DMS 273 (cell line): Measurements from ENCODE around the gene SPTBN2.
"Not testable (repeated sequence)": the region's sequence is repeated elsewhere in the genome, so short reads cannot be mapped to it uniquely, and the experiment has no call there.

ENCODE experiments used
- DNase-seq: peaks from one replicate; lab custom pipeline; 2025; ENCODE audit not compliant: unreplicated experiment; lab: John Stamatoyannopoulos, UW

SPTBN2 gene

DNA sequence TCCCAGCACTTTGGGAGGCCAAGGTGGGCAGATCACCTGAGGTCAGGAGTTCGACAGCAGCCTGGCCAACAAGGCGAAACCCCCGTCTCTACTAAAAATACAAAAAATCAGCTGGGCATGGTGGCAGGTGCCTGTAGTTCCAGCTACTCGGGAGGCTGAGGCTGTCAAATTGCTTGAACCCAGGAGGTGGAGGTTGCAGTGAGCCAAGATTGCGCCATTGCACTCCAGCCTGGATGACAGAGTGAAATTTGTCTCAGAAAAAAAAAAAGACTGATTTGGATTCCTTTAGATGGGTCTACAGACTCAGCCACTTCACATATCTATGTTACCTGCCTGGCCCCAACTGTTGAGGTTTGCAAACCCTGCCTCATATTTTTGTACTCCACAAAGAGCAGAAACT is 4.8 kb downstream of the SPTBN2 start:
- not testable (repeated sequence) for DNase-seq

DNA sequence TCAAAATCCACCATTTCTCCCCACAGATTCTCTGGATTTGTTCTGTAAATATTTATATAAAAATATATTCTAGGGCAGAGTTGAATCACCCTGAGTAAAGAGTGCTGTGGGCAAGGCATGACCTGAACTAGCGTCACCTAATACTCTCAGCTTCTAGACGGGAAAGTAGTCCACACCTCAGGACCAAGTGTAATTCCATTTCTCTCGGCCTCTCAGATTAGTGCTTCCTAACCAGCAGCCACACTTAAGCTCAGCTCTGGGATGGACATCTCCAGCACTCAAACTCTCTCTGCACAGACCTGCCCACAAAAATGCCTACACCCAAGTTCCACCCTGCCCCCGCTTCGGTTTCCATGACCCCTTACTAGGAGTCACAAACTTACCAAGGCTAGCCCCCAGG is 5.3 kb downstream of the SPTBN2 start:
- DNase-seq: no peak

DNA sequence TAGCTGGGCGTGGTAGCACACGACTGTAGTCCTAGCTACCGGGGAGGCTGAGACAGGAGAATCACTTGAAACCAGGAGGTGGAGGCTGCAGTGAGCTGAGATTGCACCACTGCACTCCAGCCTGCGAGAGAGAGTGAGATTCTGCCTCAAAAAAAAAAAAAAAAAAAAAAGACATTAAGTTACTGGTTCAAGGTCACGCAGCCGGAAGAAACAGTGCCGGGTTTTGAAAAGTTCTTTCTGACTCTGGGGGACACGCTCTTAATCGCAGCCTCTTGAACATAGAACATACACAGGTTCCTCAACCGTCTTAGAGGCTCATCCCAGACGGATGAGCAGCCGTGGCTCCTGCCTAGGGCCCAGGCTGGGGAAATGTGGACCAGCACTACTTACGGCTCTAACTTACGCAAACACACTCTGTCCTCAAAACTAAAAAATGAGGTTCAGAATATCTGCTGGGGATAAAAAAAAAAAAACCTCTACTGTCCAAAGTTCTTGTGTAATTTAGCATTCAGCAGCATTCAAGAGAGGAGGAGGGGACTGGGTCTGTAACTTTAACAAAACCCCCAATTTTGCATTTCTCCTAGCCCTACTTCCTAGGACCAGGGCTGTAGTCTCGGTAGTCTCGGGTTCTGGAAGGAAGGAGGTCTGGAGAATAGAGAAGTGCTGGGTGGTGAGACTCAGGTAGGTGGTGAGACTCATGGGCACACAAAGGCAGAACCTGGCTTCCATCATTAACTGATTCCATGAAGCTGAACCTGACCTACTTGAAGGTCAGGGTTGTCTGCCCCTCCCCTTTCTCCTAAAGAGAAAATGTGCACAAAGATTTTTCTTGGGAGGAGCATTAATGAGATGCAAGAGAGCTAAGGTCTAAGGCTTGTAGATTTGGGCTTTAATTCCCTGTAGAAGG is 6.0 kb downstream of the SPTBN2 start:
- DNase-seq: no peak

DNA sequence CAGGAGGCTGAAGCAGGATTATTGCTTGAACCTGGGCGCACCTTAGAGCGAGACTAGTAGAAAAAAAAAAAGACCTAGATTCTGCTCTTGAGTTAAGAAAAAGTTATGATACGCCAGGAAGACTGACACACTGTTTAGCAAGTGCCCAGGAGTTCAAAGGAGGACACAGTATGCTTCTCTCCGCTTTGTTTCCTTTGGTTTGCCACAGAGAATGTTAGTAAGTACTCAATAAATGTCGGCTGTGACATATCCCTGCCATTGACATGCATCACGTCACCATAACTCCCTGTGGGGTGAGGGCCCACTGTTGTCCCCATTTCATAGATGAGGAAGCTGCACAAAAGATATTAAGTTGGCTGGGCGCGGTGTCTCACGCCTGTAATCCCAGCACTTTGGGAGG is 7.1 kb downstream of the SPTBN2 start:
- DNase-seq: no peak

DNA sequence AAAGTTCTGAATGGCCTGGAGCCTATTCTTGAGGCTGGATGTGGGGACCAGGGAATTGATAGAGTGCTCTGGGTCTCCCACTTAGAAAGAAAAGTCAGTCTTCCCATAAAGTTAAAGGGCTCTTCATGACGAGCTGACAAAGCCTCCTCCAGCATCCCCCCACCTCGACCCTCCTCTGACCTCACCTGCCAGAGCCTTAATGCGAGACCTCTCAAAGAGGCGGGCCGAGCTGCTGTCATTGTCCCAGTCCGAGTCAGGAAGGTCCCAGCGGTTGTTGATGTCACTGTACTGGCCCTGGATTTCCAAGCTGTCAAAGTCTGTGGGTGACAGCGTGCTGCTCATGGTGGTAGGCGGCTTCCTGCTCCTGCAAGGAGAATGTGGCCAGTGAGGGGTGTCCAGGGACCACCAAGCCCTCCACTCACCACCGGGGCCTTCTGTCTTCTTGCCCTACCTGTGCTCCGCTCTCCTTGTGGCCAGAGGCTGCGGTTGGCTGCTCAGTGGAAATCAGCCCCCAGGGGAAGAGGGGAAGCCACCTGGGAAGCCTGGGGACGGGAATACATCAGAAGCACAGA is 8.0 kb downstream of the SPTBN2 start:
- no peak for DNase-seq

DNA sequence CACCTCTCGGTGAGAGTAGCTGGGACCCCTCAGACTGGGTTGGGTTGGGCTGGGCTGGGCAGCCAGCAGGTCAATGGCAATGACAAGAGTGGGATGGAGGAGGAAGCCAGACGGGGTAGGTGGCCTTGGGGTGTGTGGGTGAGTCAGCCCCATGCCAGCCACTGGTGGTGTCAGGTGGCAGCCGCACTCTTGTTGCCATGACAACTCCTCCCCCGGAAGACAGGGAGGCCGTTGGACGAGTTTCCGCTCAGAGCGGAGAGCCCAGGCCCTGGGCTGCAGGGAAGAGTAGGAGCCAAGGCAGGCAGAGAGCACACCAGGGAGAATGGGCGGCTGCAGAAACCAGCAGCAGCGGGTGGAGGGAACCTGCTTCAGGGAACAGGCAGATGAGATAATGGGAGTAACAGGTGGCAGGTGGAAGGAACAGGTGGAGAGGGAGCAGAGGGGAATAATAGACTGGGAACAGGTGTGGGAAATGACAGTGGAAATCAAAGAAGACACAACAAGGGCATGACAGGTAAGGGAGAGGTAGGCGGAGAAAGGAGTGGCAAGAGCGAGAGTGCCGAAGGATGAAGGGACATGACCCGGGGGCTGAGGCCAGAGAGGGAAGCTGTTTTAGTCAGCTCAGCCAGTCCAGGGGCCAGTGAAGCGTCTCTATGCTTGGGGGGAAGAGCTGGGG is 8.7 kb downstream of the SPTBN2 start:
- DNase-seq: peak; percentile 79

DNA sequence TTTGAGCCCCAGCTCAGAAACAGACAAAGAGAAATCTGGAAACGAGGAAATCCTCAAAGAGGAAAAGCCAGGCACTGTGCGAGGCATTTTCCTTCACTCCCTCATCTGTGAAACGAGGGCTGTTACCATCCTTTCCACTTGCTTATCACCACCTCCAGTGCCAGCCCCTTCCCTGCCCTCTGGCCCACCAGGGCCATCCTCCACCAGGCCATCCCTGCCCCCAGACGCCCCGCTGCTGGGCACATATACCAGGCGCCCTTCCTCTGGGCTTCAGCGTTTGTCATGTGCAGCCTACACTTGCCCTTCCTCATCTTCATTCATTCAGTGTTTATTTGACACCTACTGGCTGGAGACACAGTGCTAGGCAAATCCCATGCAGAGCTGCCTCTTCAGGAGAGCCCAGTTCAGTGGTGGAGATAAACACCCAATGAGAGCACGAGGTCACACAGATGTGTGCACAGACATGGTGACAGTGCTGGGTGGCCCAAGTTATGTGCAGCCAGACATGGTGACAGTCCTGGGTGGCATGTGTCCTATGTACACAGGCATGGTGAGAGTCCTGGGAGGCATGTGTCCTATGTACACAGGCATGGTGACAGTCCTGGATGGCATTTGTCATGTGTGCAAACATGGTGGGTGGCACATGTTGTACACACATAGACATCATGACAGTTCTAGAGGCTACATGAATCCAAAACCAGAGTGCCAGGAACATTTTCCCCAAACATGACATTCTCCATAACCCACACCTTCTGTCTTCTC is 9.7 kb downstream of the SPTBN2 start:
- DNase-seq: no peak

DNA sequence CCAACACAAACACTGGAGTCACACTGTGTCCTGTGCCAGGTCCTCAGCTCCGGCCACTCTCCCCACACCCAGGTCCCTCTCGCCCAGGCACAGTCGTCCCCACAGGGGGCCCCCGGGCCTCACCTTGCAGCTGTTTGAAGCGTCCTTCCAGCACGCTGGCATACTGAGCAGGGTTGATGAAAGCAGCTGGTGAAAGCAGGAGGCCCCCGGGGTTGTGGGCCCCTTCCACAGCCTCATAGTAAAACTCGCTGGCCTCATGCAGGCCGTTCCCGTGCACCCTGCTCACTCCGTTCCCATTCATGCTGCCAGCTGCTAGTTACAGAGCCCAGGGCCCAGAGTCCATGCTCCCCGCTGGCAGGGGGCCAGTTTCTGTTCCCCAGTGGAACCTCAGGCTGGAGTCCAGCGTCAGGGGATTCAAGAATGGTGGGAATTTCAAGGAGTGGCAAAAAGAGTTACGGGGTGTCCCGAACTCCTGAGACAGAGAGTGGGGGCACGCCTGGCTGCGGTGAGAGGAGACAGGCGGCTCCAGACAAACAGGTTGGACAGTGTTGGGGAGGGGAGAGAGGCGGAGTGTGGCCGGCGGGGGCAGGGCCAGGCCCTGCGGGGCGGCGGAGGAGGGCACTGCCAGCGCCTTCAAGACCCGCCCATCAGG is 10.6 kb downstream of the SPTBN2 start:
- no peak for DNase-seq

DNA sequence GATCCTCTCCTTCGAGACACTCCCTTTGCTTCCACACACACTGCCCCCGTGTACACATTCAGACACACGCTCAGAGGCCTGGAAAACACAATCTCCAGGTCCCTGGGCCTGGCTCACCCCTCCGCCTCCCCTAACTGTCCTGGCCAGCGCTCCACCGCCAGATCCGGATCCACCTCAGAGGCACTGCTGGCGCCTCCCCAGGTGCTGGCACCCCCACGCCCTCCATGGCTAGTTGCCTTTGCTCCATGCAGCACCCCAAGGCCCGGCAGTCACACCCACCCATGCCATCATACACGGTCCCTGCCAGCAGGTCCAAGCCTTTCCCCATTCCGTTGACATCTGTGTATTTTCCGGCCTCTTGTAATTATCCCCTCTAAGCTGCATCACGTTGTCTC is 11.1 kb downstream of the SPTBN2 start:
- no peak for DNase-seq

DNA sequence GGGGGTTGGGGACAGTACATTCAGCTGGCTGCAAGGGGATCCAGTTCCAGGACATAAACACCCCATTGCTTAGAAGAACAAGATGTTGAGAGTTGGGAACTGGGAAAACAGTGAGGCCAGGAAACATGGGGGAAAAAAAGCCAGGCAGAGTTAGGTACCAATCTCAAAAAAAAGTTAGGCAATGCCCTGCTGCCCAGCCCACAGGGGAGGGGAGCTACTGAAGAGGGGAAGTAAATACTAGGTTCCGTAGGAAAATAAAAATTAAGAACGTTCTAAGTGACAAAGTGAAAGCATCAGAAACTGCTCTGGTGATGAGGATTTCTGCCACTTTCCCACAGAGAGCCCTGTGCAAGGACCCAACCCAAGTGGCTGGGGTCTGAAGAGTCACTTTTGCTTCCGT is 12.0 kb downstream of the SPTBN2 start:
- no peak for DNase-seq

DNA sequence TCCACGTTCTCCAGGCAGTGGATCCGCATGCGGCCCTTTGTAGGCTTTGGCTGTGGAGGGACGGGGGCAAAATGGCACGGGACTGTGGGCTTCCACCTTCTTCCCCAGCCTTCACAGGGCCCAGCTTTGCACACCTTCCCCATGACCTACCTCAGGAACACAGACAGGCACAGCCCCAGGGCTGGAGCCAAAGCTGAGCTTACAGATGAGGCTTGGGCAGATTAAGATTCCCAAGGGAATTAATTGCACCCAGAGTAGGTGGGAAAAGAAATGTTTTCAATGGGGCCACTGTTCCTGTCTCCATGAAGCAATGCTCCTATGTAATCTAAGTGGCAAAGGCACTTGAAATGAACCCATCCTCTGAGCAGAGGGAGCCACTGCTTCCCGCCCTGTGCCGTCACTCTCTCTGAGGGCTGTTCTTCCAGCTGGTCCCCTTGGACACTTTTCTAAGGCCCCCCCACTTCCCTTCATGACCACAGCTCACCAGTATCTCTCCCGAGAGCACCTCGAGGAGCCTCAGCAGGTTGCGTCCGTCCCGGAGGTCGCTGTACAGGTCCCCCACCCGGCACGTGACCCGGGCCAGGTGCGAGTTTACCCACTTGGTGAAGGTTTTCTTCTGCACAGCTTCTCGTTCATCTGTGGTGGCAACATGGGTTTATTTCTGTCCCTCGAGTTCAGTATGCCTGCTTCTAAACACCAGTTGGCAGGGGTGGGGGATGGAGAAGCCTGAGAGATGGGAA is 13.5 kb downstream of the SPTBN2 start:
- no peak for DNase-seq

DNA sequence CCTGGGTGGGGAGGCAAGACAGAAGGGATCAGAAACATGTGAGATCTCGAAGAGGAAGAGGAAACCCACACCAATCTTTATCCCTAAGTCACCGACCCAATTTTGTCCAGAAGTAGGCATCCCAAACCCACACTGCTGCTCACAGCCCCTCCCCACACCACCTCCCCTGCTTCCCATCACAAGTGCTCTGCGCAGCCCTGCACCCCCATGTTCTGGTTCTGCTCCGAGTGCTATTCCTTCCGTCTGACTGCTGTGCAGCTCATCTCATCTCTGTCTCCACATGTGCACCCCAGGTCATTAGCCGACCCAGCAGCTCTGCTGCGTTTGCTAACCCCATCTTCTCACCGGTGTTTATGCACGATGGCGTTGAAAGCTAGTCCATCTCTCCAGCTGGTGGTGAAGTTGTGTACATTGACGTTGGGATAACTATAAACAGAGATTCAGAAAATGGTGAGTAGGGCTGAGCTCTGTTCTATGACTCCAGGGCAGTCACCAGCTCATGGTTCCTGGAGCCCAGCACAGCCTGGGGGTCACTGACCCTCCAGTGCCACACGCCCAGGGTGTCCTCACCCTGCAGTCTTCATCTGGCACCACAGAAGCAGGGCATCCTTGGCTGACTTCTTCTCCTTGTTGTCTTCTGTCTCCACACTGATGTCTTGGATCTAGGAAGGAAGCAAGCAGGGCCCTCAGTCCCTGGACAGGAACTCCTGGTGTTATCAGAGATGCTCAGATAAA is 15.1 kb downstream of the SPTBN2 start:
- DNase-seq: no peak

DNA sequence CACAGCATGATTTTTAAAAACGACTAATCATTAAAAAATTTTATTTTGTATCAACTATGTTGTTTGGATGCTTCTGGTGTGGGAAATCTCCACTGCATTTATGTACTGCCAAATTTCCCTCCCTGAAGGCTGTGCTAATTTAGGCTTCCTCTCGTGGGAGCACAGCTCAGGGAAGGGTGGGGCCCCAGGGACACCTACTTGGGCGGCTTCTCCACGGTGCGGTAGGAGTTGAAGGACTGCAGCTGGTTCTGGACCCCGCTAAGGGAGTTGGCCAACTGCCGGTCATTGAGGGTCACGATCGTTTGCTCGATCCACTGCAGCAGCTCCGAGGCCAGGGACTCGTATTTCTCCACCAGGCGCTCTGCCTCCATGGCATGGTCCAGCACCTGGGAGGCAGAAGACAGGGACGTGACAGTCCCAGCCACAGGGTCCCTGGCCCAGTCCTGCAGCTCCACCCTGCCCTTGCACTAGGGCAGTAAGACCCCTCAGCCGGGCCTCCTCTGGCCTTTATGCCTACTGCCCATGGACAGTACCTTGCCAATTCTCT is 18.6 kb downstream of the SPTBN2 start:
- DNase-seq: no peak

DNA sequence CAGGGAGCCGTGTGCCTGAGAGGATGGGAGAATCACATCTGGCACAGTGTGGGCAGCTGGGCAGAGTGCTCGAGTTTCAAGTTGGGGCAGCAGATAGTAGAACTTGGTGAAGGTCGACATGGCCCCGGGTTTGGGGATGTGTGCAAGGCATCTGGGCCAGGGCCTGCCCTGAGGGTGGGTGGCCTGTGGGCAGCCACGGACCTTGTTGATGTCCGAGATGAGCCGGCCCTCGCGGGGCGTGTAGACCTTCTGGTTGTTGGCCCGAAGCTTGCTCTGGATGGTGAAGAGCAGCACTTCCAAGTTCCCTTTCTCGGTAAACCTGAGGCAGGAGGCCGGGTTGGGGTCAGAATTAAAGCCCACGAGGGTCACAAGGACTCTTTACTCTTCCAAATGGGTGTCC is 20.3 kb downstream of the SPTBN2 start:
- DNase-seq: no peak

DNA sequence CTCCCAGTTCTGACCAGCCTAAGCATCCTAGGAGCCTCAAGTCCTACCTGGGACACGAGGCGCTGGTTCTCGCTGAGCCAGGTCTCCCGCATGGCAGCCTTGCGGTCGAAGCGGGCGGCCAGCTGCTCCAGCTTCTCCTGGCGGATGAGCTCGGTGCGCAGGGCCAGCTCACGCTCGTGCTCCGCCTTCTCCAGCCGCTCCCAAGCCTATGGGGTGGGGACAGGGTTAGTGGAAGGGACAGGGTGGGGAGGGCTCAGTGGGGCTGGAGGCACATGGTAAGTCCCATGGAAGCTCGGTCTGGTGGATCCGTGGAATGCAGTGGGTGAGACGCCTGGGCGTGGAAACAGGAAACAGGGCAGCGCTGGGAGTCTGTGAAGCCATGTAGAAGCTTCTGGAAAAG is 20.9 kb downstream of the SPTBN2 start:
- no peak for DNase-seq

DNA sequence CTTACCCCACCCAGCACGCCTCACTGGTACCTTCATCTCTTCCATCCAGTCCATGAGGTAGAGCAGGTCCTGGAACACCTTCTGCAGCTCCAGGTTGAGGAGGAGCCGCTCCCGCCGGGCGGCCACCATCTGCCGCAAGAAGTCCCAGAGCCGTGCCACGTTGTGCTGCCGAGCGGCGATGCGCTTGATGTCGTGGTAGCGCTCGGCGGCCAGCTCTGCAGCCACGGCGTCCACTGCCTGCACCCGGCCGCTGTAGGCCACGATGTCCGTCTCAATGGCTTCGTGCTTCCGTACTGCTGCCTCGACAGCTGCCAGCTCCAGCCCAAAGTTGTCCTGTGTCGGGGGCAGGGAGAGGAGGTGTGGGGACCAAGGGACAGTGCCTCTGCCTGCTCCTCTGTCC is 21.5 kb downstream of the SPTBN2 start:
- DNase-seq: no peak

DNA sequence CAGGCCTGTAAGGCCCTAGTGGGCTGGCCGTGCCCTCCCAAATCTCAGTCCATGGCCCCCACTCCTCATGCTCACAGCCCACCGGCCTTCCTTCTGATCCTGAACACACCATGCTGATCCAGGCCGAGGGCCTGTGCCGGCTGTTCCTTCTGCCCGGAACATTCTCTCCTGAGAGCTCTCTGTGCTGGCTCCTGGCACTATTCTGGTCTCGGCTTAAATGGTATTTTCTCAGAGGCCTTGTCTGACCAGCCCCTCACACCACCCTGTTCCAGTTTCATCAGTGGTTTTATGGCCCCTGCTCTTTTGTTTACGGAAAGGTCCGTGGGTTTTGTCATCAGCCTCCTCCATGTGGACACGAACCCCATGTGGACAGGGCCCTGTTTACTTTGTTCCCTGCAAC is 22.0 kb downstream of the SPTBN2 start:
- DNase-seq: no peak

DNA sequence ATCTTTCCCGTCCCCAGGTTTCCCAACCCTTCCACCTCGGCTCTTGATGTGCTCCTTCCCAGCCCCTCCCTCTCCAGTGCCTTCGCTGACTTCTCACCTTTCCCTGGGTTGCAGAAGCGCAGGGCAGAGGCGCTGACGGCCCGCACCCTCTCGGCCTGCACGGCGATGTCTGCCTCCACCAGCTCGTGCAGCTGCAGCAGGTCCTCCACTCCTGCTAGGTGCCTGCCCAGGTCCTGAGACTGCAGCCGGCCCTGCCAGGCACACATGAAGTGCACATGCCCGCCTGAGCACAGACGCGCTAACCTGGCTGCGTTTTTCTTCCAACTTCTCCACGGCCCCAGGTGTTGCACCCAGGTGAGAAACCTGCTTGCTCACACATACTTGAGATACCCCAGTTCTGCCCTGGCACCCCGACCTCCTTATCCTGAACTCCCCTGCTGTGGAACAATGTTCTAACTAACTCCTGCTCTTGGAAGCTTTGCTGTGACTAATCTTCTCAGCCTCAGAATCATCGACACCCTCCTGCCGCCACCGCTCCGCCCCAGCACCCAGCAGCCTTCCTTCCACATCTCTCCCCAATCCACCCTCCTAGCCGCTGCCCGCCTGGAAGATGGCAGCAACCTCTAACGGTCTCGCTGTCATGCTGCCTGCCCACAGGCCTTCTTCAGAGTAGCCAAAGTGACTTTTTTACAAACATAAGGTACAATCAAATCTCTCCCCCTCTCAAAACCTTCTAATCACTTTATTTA is 23.3 kb downstream of the SPTBN2 start:
- no peak for DNase-seq
